SK-N-SH treated with all-trans-retinoic acid at 6 μM for 48 hours (cell line): ENCODE measurements around the gene LRRFIP1.

Experiments used
- ATAC-seq: fragments of 200-7000 bp; cut with Tn5 transposase; 3 replicates; pipeline ENCODE4 v1.9.1; 2020; ENCODE audit warnings: mild to moderate bottlenecking, moderate library complexity
- ARNTL ChIP-seq: fragments of 450-650 bp; formaldehyde crosslinking; IDR thresholded peaks from 2 replicates; pipeline ENCODE4 v1.5.0; 2020; ENCODE audit warnings: low read depth, mild to moderate bottlenecking, moderate library complexity, borderline replicate concordance
- BACH2 ChIP-seq: fragments of 250-450 bp; sonication (Bioruptor Pico); IDR thresholded peaks from 2 replicates; pipeline ENCODE4 v1.9.0; 2021; ENCODE audit warnings: mild to moderate bottlenecking, borderline replicate concordance
- ESRRG ChIP-seq: fragments of 250-450 bp; sonication (Bioruptor Pico); IDR thresholded peaks from 2 replicates; pipeline ENCODE4 v1.6.1; 2021; ENCODE audit warnings: mild to moderate bottlenecking
- GLIS3 ChIP-seq: fragments of 250-450 bp; sonication (Bioruptor Pico); IDR thresholded peaks from 2 replicates; pipeline ENCODE4 v1.5.0; 2020; ENCODE audit warnings: mild to moderate bottlenecking, moderate library complexity
- OSR1 ChIP-seq: fragments of 250-450 bp; sonication (Bioruptor Pico); IDR thresholded peaks from 2 replicates; pipeline ENCODE4 v1.8.0; 2022; ENCODE audit warnings: moderate library complexity, mild to moderate bottlenecking, inconsistent platforms
- POU6F1 ChIP-seq: fragments of 250-450 bp; sonication (Bioruptor Pico); IDR thresholded peaks from 2 replicates; pipeline ENCODE4 v1.8.0; 2021; ENCODE audit warnings: low read depth, mild to moderate bottlenecking, moderate library complexity, borderline replicate concordance
- PPARA ChIP-seq: fragments of 250-450 bp; sonication (Bioruptor Pico); IDR thresholded peaks from 2 replicates; pipeline ENCODE4 v1.5.0; 2020; ENCODE audit warnings: mild to moderate bottlenecking, borderline replicate concordance
- TCF4 ChIP-seq: fragments of 250-450 bp; sonication (Bioruptor Pico); IDR thresholded peaks from 2 replicates; pipeline ENCODE4 v1.8.0; 2021; ENCODE audit warnings: mild to moderate bottlenecking, moderate library complexity, borderline replicate concordance
- TOX ChIP-seq: fragments of 250-450 bp; sonication (Bioruptor Pico); IDR thresholded peaks from 2 replicates; pipeline ENCODE4 v1.8.0; 2021; ENCODE audit warnings: mild to moderate bottlenecking, moderate library complexity, borderline replicate concordance
- ZC3H10 ChIP-seq: fragments of 250-450 bp; sonication (Bioruptor Pico); IDR thresholded peaks from 2 replicates; pipeline ENCODE4 v1.5.1; 2021; ENCODE audit warnings: mild to moderate bottlenecking, moderate library complexity
- ZFP30 ChIP-seq: fragments of 450-650 bp; formaldehyde crosslinking; IDR thresholded peaks from 2 replicates; pipeline ENCODE4 v1.5.0; 2022; ENCODE audit warnings: mild to moderate bottlenecking, moderate library complexity
- ZNF565 ChIP-seq: fragments of 450-650 bp; formaldehyde crosslinking; conservative IDR thresholded peaks from 2 replicates; pipeline ENCODE4 v1.5.0; 2020; ENCODE audit warnings: low read depth, mild to moderate bottlenecking, moderate library complexity
- ZNF70 ChIP-seq: fragments of 450-650 bp; formaldehyde crosslinking; IDR thresholded peaks from 2 replicates; pipeline ENCODE4 v1.5.0; 2020; ENCODE audit warnings: mild to moderate bottlenecking, moderate library complexity
- TF ChIP-seq, protein P1 (sequence below): fragments of 250-450 bp; sonication (Bioruptor Pico); IDR thresholded peaks from 2 replicates; pipeline ENCODE4 v1.5.0; 2020; ENCODE audit warnings: mild to moderate bottlenecking, moderate library complexity
- TF ChIP-seq, protein P2 (sequence below): fragments of 250-450 bp; sonication (Bioruptor Pico); IDR thresholded peaks from 2 replicates; pipeline ENCODE4 v1.8.0; 2020; ENCODE audit warnings: mild to moderate bottlenecking, moderate library complexity, borderline replicate concordance
- TF ChIP-seq, protein P3 (sequence below): fragments of 250-450 bp; sonication (Bioruptor Pico); IDR thresholded peaks from 2 replicates; pipeline ENCODE4 v1.5.1; 2020; ENCODE audit warnings: low read depth, mild to moderate bottlenecking, moderate library complexity
- TF ChIP-seq, protein P4 (sequence below): fragments of 250-450 bp; sonication (Bioruptor Pico); IDR thresholded peaks from 2 replicates; pipeline ENCODE4 v1.5.1; 2021; ENCODE audit warnings: mild to moderate bottlenecking, moderate library complexity

LRRFIP1 gene

DNA sequence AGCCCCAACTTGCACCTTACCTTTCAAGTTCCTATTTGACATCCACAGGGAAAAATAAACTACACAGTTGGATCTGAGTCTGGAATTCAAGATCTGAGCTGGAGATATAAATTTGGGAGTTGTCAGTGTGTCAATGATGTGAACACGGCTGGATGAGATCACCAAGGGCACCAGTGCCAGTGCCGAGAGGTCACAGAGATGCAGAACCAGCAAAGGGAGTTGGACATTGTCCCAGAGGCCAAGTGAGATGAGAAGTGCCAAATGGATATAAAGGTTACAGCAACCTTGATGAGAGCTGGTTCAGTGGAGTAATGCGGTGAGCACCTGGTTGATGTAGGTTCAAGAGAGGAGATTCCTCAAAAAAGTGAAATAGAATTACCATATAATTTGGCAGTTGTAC is 24.8 kb downstream of the LRRFIP1 start:
- no peak for ATAC-seq
- no peak for TF ChIP-seq OSR1 (CRISPR knock-in tag)
- no peak for TF ChIP-seq GLIS3
- TF ChIP-seq, protein P1, sequence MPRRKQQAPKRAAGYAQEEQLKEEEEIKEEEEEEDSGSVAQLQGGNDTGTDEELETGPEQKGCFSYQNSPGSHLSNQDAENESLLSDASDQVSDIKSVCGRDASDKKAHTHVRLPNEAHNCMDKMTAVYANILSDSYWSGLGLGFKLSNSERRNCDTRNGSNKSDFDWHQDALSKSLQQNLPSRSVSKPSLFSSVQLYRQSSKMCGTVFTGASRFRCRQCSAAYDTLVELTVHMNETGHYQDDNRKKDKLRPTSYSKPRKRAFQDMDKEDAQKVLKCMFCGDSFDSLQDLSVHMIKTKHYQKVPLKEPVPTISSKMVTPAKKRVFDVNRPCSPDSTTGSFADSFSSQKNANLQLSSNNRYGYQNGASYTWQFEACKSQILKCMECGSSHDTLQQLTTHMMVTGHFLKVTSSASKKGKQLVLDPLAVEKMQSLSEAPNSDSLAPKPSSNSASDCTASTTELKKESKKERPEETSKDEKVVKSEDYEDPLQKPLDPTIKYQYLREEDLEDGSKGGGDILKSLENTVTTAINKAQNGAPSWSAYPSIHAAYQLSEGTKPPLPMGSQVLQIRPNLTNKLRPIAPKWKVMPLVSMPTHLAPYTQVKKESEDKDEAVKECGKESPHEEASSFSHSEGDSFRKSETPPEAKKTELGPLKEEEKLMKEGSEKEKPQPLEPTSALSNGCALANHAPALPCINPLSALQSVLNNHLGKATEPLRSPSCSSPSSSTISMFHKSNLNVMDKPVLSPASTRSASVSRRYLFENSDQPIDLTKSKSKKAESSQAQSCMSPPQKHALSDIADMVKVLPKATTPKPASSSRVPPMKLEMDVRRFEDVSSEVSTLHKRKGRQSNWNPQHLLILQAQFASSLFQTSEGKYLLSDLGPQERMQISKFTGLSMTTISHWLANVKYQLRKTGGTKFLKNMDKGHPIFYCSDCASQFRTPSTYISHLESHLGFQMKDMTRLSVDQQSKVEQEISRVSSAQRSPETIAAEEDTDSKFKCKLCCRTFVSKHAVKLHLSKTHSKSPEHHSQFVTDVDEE (CRISPR knock-in tag) = no peak
- TF ChIP-seq ZNF70 (CRISPR knock-in tag) = no peak
- TF ChIP-seq, protein P2, sequence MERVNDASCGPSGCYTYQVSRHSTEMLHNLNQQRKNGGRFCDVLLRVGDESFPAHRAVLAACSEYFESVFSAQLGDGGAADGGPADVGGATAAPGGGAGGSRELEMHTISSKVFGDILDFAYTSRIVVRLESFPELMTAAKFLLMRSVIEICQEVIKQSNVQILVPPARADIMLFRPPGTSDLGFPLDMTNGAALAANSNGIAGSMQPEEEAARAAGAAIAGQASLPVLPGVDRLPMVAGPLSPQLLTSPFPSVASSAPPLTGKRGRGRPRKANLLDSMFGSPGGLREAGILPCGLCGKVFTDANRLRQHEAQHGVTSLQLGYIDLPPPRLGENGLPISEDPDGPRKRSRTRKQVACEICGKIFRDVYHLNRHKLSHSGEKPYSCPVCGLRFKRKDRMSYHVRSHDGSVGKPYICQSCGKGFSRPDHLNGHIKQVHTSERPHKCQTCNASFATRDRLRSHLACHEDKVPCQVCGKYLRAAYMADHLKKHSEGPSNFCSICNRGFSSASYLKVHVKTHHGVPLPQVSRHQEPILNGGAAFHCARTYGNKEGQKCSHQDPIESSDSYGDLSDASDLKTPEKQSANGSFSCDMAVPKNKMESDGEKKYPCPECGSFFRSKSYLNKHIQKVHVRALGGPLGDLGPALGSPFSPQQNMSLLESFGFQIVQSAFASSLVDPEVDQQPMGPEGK (CRISPR knock-in tag) = no peak
- no peak for TF ChIP-seq POU6F1 (CRISPR knock-in tag)
- TF ChIP-seq TOX (CRISPR knock-in tag) = no peak
- TF ChIP-seq ZNF565 (CRISPR knock-in tag) = no peak
- TF ChIP-seq TCF4 (CRISPR knock-in tag) = no peak
- TF ChIP-seq ZC3H10 (CRISPR knock-in tag) = no peak

GRCh38 chr2:237652854-237653253 is 25.5 kb downstream of the LRRFIP1 start:
- TF ChIP-seq TOX (CRISPR knock-in tag) (no peak), PPARA (CRISPR knock-in tag) (no peak), BACH2 (CRISPR knock-in tag) (no peak), ZFP30 (CRISPR knock-in tag) (no peak), ZNF565 (CRISPR knock-in tag) (no peak), ARNTL (CRISPR knock-in tag) (no peak), ESRRG (CRISPR knock-in tag) (no peak), ZC3H10 (CRISPR knock-in tag) (no peak), POU6F1 (CRISPR knock-in tag) (no peak), TCF4 (CRISPR knock-in tag) (no peak)
- TF ChIP-seq, protein P3, sequence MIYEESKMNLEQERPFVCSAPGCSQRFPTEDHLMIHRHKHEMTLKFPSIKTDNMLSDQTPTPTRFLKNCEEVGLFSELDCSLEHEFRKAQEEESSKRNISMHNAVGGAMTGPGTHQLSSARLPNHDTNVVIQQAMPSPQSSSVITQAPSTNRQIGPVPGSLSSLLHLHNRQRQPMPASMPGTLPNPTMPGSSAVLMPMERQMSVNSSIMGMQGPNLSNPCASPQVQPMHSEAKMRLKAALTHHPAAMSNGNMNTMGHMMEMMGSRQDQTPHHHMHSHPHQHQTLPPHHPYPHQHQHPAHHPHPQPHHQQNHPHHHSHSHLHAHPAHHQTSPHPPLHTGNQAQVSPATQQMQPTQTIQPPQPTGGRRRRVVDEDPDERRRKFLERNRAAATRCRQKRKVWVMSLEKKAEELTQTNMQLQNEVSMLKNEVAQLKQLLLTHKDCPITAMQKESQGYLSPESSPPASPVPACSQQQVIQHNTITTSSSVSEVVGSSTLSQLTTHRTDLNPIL (CRISPR knock-in tag) = no peak
- TF ChIP-seq, protein P2 (CRISPR knock-in tag) = no peak
- TF ChIP-seq, protein P4, sequence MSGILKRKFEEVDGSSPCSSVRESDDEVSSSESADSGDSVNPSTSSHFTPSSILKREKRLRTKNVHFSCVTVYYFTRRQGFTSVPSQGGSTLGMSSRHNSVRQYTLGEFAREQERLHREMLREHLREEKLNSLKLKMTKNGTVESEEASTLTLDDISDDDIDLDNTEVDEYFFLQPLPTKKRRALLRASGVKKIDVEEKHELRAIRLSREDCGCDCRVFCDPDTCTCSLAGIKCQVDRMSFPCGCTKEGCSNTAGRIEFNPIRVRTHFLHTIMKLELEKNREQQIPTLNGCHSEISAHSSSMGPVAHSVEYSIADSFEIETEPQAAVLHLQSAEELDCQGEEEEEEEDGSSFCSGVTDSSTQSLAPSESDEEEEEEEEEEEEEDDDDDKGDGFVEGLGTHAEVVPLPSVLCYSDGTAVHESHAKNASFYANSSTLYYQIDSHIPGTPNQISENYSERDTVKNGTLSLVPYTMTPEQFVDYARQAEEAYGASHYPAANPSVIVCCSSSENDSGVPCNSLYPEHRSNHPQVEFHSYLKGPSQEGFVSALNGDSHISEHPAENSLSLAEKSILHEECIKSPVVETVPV = no peak

More at GRCh38 chr2:237652854-237653253, 25.5 kb downstream of the LRRFIP1 start:
- ATAC-seq = no peak
